HG02571 (cell line): Measurements from ENCODE around the gene CCDC192.

Experiments used
- ATAC-seq: cut with Tn5 transposase; IDR thresholded peaks from one replicate; pipeline ENCODE4 v1.9.1; 2021; ENCODE audit warnings: mild to moderate bottlenecking, moderate library complexity; ENCODE audit not compliant: unreplicated experiment

The CCDC192 gene

DNA sequence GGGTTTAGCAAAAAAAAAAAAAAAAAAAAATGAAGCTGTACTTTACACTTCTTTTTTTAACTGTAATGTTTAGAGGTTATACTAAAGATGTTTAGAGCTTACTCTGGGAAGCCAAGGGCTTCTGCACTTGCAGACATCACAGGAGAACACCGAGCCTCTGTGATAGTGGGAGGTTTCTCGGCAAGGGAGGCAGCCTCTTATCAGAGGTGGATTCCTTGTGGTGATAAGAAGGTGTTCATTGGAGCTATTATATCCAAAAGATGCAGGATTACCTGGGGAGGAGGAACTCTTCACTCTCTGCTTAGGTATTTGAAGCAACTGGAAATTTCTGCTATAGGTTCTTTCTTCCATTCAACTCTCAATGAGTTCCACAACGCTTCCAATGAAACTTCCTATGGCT lies 209.2 kb downstream of the CCDC192 start:
- no peak for ATAC-seq

DNA sequence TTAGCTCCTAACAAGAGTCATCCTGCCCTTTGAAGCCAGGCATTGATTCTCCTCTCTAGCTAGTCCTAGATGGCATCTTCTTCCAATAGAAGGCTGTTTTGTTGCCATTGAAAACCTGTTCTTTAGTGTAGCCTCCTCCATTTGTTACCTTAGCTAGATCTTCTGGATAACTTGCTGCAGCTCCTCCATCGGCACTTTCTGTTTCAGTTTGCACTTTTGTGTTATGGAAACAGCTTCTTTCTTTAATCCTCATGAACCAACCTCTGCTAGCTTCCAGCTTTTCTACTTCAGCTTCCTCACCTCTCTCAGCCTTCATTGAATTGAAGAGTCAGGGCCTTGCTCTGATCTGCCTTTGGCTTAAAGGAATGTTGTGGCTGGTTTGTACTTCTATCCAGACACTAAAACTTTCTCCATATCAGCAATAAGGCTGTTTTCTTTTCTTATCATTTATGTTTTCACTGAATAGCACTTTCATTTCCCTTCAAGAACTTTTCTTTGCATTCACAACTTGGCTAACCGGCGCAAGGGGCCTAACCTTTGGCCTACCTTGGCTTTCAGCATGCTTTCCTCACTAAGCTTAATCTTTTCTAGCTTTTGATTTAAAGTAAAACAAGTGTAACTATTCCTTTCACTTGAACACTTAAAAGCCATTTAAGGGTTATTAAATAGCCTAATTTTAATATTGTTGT lies 213.8 kb downstream of the CCDC192 start:
- no peak for ATAC-seq

DNA sequence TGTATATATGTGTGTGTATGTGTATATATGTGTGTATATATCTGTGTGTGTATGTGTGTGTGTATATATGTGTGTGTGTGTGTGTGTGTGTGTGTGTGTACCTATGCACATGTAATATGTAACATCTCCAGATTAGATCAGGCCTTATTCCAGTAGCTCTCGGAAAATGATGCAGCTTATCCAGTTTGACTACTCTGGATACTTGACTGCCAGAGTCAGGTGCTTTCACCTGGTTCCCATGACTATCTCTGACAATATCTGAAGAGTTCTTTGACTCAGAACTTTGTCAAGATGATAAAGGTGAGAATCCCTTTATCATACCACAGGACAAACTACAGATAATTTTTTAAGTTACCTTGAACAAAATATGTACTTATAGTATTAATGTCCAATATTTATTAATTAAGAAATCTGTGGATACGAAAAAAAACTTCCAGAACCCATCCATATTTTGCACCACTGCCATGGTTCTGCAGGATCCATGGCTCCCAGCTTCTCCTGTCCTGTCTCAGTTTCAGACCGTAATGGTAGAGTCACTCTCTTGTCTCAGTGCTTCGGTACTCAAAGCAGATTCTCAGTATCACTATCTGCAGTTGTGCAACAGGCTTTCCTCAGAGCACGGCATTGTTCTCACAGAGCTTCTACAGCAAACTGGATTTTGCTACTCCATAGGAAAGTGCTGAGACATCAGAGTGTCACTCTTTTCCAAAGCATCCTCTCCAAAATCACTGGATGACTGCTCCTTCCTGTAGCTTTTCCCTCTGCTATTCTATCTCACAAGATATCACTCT lies 216.0 kb downstream of the CCDC192 start:
- ATAC-seq, result no peak

DNA sequence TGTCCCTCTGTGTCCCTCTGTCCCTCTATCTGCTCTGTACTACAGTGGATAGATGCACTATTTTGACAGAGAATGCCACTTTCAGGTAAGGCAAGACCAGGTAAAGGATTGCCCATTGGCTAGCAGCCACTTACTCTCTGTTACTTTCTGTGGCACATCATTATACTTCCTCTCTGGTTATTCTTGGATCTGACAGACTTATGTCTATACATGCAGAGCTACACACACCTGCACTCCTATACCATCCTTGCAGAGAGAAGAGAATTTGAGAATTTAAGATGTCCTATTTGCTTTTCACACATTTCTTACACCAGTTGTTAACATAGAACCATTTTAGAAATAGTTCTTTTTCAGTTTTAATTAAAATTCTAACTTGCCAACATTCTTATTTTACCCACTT lies 216.6 kb downstream of the CCDC192 start:
- ATAC-seq, result no peak

DNA sequence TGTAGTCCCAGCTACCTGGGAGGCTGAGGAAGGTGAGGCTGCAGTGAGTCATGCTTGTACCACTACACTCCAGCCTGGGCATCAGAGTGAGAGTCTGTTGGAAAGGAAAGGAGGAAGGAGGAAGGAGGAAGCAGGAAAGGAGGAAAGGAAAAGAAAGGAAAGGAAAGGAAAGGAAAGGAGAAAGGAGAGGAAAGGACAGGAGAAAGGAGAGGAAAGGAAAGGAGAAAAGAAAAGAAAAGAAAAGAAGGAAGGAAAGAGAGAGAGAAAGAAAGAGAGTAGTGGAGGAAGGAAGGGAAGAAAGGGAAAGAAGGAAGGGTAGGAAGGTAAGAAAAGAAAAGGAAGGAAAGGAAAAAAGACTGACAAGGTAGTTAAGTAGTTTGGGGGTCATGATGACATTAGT lies 217.7 kb downstream of the CCDC192 start:
- no peak for ATAC-seq

DNA sequence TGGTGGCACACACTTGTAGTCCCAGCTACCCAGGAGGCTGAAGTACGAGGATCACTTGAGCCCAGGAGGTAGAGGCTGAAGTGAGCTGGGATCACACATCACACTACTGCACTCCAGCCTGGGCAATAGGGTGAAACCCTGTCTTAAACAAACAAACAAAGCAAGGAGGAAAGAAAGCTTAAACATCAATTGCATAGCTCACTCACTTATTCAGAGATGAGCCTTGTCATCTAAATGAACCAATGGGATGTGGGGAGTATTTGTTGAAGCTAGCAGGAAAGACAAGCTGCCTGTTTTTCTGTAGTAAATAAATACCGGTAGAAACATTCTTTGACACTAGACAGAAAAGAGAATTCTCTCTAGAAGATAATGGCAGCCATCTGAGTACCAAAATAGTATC lies 219.4 kb downstream of the CCDC192 start:
- ATAC-seq, result no peak

DNA sequence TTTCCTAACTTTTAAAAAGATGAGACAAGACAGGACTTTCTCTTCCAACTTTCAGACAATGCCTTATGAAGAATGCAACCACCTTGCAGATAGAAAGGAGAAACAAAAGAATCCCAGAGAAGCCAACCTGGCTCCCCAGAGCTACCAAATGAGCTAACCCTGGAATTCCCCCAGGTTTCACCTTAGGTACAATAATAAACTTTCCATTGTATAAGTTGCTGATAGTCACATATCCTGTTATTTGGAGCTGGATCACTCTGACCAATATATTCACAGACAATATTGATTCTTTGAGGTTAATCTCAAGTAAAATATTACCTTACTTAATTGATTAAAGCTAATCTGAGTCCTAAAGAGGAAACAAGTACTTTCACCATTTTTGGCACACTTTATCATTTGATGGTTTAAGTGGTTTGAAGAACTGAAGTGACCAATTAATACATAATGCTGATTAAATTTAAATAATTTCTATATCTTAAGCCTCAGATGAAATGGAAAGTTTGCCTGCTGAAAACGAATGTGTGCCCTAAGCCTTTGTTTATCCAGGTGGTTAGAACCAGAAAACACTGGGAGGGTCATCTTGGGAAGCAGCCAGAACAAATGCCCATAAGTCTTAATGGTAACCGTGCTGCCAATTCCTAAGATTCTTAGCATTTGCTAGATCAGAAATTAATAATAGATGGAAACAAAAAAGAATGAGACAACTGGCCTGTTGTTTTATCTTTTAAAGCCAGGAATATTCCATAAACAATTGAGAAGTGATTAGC lies 220.8 kb downstream of the CCDC192 start:
- no peak for ATAC-seq

DNA sequence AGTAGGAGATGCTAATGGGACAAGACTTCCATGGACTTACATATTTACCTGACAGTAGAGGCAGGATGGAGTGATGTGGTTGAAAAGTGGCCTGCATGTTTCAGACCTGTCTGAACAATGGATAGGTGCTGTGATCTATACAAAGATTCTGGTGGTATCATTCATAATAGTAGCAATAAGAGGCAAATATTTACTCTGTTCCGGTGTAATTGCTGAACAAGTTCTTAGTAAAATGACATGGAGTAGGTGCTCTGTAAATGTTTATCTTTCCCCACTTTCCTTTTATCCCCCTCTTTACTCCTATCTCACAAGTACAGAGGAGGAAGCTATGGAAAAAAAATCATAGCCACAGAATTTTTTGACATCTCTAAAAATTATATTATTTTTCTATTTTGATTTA lies 221.4 kb downstream of the CCDC192 start:
- ATAC-seq, result no peak

DNA sequence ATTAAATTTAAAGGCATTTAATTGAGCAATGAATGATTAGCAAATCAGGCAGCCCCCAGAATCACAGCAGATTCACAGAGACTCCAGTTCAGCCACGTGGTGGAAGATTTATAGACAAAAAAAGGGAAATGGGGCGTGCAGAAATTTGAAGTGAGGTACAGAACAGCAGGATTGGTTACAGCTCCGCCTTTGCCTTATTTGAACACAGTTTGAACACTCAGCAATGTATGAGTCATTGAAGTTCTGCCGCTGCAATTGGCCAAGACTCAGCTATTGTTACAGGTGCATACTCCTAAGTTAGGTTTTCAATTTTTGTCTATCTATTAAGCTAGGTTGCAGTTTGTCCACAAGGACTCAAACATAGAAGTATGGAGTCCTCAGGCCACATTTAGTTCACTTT lies 222.7 kb downstream of the CCDC192 start:
- ATAC-seq, result no peak

DNA sequence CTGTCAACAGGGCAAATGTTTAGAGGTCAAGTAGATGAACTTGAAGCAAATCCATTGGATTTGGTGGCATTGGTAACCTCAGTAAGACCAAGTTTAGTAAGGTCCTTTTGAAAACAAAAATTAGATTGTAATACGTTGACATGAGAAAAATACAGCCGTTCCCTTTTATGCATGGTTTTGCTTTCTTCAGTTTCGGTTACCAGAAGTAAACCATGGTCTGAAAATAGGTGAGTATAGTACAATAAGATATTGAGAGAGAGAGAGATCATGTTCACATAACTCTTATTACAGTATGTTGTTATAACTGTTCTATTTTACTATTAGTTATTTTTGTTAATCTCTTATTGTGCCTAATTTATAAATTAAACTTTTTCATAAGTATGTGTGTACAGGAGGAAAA lies 223.8 kb downstream of the CCDC192 start:
- no peak for ATAC-seq

DNA sequence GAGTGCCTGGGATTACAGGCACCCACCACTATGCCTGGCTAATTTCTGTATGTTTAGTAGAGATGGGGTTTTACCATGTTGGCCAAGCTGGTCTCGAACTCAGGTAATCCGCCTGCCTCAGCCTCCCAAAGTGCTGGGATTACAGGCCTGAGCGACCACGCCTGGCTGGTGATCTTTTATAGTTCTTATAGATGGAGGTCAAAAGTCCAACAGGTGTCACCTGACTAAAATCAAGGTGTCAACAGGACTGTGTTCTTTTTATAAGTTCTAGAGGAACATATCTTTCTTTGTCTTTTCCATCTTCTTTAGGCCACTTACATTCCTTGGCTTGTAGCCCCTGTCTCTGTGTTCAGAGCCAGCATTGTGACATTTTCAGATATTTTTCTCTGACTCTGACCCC lies 224.9 kb downstream of the CCDC192 start:
- ATAC-seq, result no peak

DNA sequence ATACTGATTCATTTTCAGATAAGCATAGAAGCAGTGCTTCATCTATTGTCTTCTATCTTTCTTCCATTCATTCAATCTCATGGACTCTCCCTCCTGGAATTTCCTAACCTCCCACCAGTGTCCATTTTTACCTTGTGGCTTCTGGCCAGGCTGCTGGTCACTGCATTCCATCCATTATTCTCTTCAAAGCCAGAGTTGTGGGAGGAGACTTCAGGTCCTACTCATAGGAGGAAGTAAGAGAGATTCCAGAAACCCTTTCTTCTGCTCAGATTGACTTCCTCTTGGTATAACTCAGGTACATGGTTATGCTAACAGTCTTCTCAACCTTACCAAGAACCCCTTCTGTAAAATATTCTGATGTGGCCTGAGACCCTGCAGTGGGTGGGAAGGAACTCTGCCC lies 227.1 kb downstream of the CCDC192 start:
- ATAC-seq, result no peak

DNA sequence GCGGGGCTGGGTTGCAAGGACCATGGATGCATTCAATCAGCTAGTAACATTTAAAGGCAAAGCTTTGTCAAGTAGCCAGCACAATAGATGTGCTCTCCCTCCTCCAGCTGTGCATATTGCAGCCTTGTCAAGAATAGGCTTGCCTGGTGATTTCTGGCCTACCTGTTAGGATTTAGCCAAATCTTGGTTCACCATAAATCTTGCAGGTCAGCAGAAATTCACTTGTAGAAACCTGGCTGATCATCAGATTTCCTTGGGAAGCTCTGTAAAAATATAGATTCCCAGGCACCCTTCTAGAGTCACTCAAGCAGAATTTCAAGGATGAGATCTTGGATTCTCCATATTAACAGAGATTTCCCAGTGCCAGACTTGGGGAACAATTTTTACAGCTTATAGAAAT lies 228.2 kb downstream of the CCDC192 start:
- no peak for ATAC-seq

DNA sequence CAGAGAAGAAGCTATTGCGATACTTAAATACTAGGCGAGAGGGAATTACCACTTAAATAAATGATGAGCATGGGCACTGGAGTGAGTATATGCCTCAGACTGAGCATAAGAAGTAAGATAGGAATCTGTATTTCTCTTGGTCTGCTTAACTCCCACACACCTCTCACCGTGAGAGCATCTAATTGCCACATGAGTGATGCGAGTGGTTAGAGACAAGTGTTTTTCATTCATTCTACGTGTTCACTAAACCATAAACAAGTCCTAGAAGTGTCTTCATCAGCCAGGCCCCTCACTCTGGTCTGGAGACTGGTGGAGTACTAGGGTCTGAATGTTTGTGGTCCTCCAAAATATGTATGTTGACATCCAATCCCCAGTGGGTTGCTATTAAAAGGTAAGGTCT lies 230.2 kb downstream of the CCDC192 start:
- ATAC-seq, result no peak

DNA sequence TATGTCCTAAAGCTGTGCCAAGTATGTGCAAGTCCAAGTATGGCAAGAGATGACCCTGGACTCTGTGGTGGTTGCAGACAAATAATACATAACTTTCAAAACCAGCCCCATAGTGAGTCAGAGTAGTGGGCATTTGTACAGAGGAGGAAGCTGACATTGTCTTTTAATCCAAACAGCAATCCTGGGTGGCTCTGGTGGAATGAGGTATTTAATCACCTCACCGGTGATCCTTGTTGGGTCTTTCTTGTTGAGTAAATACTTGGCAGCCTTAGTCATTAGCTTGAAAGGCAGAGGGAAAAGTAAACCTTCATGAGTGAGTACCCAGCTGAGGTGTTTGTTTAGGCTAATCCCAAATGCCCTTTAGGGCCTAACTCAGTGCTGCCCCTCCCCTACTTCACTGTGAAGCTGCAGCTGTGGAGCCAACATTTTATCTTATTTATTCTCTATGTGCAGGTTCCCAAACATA lies 231.6 kb downstream of the CCDC192 start:
- no peak for ATAC-seq

DNA sequence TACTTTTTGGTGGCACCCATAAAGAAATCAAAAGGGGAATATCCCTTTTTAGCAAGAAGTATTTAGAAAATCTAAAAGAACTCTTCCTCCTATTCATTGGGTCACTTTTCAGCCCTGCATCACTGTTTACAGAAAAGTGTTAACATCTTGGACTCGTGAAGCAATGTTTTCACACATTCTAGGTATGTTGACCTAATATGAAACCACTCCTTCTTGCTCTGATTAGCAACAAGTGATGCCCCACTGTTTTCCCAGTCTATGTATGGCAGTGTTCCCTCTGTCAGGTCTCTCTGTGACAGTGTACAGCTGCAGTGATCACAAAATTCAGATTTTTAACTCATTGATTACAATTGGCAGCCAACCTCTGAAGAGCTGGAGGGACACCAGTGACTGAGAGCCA lies 232.2 kb downstream of the CCDC192 start:
- no peak for ATAC-seq

DNA sequence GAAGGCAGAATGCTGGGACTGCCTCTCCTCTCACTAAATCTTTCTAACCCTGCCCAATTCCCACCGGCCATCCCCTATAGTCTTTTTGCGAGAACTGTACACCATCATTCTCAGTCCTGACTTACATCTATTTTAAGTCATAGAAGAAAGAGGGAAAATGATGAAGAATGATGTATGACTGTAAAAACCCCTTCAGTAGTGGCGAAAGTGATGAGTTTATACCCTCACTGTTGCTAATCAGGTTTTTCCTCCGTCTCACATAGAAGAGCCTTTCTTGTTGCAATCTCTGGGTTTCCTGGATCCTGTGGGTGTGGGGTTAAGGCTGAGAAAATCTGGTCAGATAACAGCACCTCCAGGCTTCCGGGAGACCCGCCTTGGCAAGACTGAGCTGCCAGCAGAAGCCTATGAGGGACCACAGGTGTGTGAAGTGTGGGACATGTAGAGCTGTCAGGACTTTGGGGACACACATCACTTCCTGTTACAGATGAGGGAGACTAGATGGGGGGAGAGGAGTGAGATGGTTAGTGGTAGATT lies 233.3 kb downstream of the CCDC192 start:
- no peak for ATAC-seq

DNA sequence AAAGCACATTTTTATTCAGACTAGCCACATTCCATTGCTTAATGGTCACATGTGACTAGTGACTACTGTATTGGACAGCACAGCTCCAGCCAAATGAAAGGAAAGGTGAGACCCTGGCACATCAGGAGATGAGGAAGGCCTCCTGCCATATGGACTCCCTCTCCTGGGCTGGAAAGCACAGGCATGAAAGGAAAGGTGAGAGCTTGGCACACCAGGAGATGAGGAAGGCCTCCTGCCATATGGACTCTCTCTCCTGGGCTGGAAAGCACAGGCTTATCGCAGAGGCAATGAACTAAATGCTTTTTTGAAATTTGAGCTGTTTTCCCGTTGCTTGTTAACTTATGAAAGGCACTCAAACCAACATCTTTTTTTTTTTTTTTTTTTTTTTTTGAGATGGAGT lies 235.6 kb downstream of the CCDC192 start:
- no peak for ATAC-seq

DNA sequence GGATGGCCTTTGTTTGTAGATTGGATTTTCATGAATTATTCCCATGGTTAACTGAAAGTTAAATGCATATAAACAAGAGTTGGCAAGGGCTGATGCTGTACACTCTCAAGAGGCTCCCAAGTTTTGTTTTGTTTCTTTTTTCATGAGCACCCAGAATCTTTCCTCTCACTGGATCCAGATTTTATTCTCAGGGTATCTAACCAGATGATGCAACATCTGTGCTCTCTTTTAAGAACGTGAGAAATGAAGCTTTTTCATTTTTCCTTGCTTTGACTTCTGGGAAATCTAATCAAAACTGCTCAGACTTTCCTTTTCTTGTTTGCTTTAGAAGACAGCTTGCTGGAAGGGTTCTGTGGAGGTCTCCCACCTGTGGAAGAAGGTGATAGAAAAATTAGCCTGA lies 237.7 kb downstream of the CCDC192 start:
- ATAC-seq, result no peak

DNA sequence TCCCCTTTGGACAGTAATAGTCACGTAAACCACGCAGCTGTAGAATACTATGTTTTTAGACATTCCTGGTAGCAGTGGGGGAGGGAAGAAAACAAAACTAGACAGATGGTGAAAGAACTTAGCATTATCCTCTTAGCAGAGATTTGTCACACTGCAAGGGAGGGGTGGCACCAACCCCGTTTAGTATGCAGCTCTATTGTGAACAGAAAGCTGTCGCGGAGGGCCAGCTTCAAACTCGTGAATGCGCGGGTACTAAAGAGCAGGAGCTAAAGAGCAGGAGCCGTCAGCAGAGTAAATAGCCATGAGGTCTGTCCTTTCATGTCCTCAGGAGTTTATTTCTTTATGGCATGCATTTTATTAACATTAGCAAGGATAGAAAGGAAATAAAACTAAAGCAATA lies 238.5 kb downstream of the CCDC192 start:
- no peak for ATAC-seq

DNA sequence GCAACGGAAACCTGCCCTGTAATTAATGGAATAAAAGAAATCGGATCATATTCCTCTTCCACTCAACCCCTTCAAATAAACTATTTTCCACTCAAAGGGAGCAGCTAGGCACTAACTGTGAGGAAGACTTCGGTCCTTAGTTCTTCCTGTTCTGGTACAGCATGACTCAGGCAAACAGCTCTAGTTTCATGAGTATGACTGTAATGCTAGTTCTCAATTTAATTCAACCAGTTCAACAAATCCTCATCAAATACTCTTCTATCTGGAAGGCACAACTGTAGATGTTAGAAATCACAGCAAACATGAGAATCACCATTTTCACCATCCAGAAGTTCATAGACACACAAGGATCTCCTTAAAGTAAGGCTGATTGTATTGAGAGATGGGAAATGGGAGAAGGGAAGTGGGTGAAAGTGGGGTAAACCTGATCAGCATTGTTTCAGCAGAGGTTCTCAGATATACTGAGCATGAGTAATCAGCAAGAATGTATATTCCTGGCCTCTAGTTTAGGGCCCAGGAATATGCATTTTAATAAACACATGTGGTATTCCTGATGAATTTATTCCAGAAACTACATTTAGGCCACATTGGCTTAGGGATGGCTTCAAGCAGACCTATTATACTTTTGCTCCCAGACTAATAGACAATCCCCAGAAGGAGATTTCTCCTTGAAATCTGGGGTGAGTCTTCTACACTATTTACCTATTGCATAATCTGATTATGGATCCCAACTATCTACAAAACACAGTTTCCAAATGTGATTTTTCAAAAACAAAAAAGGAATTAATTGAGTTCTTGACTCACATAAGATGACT lies 239.3 kb downstream of the CCDC192 start:
- no peak for ATAC-seq
